Vagina (tissue), 2 donors: ENCODE results near the gene CD34. TPM values are rescaled to one million over a fixed set of nuclear protein-coding genes. Genes with fewer than 3 reads are reported as not detected.

Experiments
- DNase-seq, 2 donors: peaks; one replicate each; pipeline ENCODE4 v3.0.0-alpha.2; 2017; ENCODE audit errors: extremely low spot score in 2 of 2
- H3K27ac ChIP-seq: fragments of 200-600 bp; sonication (generic); one replicate; pipeline ENCODE4 v1.5.1; 2019
- H3K27me3 ChIP-seq: fragments of 200-600 bp; sonication (generic); one replicate; pipeline ENCODE4 v1.5.1; 2019
- H3K36me3 ChIP-seq, 2 donors: fragments of 200-600 bp; sonication (generic); one replicate each; pipeline ENCODE4 v1.5.1; 2017 to 2019
- H3K4me1 ChIP-seq: fragments of 200-600 bp; sonication (generic); one replicate; pipeline ENCODE4 v1.5.1; 2019
- H3K4me3 ChIP-seq, 2 donors: fragments of 200-600 bp; sonication (generic); 1 replicate in 1 of 2; 2 replicates in 1 of 2; pipeline ENCODE4 v1.5.1; 2016 to 2019
- H3K9me3 ChIP-seq: fragments of 200-600 bp; sonication (generic); one replicate; pipeline ENCODE4 v1.5.1; 2019
- CTCF ChIP-seq, 3 experiments: fragments of 450-650 bp in 2 of 3; fragments of 200-600 bp in 1 of 3; sonication (generic) in 1 of 3; IDR thresholded peaks; one replicate each; pipeline ENCODE4 v1.5.1; 2017 to 2019; ENCODE audit warnings: antibody characterized with exemption in 3 of 3, mild to moderate bottlenecking in 2 of 3, moderate library complexity in 2 of 3
- POLR2A ChIP-seq, 2 donors: fragments of 450-650 bp; IDR thresholded peaks; one replicate each; pipeline ENCODE4 v1.6.1; 2017; ENCODE audit warnings: antibody characterized with exemption in 2 of 2, mild to moderate bottlenecking in 2 of 2, moderate library complexity in 2 of 2
- POLR2AphosphoS5 ChIP-seq, 2 donors: sonication (generic); formaldehyde crosslinking; IDR thresholded peaks; one replicate each; pipeline ENCODE4 v1.9.0; 2017; ENCODE audit warnings: antibody characterized with exemption in 2 of 2, mild to moderate bottlenecking in 2 of 2, low read depth in 1 of 2; ENCODE audit not compliant: insufficient read depth in 1 of 2
- intact Hi-C: fragments of 100-400 bp; cut with DNase I; formaldehyde crosslinking; loops from one replicate; pipeline ENCODE4 v1.15.1; 2023
- total RNA-seq: library from RNA; depleted of rRNA; stranded (reverse); fragments of >200 nt; gene quantifications from one replicate; pipeline ENCODE4 v1.2.3, GENCODE V29; 2016

CD34 gene
- total RNA-seq, 1 donor from 2014 or later = 57.5 TPM

GRCh38 chr1:207870306-207871031, 40.5 kb downstream of the CD34 start:
- no peaks in the 10 kb centered on the region for H3K36me3 ChIP-seq
- no peaks in the 10 kb centered on the region for H3K9me3 ChIP-seq
- no peak overlapping the region for H3K4me3 ChIP-seq
- H3K27ac ChIP-seq = peak overlapping the region; percentile 98
- no peak for DNase-seq
- intact Hi-C loops = no loop called here
- TF ChIP-seq CTCF (IDR thresholded peaks at IDR 0.05) = no peak
- TF ChIP-seq POLR2A (IDR thresholded peaks at IDR 0.05) = no peak
- TF ChIP-seq POLR2AphosphoS5 (IDR thresholded peaks at IDR 0.05; ENCODE audit: insufficient read depth in 1 of 2, low read depth in 1 of 2) = no peak
- no peaks in the 10 kb centered on the region for H3K27me3 ChIP-seq
- H3K4me1 ChIP-seq = peaks cover 60% of the 10 kb centered on the region

DNA sequence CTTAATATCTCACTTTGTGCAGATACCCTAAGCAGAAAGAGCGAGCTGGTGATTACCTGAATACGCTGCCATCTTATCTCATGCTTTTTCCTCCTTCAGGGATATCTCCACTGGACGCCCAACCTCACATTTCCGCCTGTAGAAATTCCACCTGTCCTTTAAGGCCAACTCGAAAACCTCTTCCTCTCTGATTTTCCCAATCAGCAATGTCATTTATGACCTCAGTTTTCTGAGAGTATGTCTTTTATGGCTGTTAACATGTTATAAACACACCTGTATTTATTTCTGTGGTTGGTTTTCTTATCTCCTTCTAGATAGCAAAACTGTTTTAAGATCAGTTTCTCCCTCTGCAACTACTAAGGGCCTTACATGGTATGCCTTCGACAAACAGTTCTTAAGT, 41.1 kb downstream of the CD34 start:
- DNase-seq = no peak
- Histone ChIP-seq H3K27me3 (no peaks in the 10 kb centered on the region), H3K9me3 (no peaks in the 10 kb centered on the region), H3K27ac (peak overlapping the region; percentile 98), H3K4me1 (peaks cover 66% of the 10 kb centered on the region), H3K4me3 (no peak overlapping the region), H3K36me3 (no peaks in the 10 kb centered on the region)
- intact Hi-C loops = loop anchor here (2.0 kb wide), 1 partner anchor 41 kb away; no protein-coding TSS in a partner anchor
- no peak for TF ChIP-seq POLR2A (IDR thresholded peaks at IDR 0.05)
- TF ChIP-seq POLR2AphosphoS5 (IDR thresholded peaks at IDR 0.05; ENCODE audit: insufficient read depth in 1 of 2, low read depth in 1 of 2) = no peak
- TF ChIP-seq CTCF (IDR thresholded peaks at IDR 0.05) = no peak

GRCh38 chr1:207868774-207869721, 41.9 kb downstream of the CD34 start:
- peaks cover 74% of the 10 kb centered on the region for H3K4me1 ChIP-seq
- intact Hi-C loops = loop anchor here (2.0 kb wide), 1 partner anchor 40 kb away; no protein-coding TSS in a partner anchor

GRCh38 chr1:207868251-207868773, 42.6 kb downstream of the CD34 start:
- Histone ChIP-seq H3K9me3 (no peaks in the 10 kb centered on the region), H3K36me3 (no peaks in the 10 kb centered on the region), H3K27me3 (no peaks in the 10 kb centered on the region), H3K4me3 (peak overlapping the region; percentile 88 to 97), H3K4me1 (peaks cover 74% of the 10 kb centered on the region), H3K27ac (peak overlapping the region; percentile 98)
- no peak for DNase-seq
- no peak for TF ChIP-seq POLR2A (IDR thresholded peaks at IDR 0.05)
- TF ChIP-seq POLR2AphosphoS5 (IDR thresholded peaks at IDR 0.05; ENCODE audit: insufficient read depth in 1 of 2, low read depth in 1 of 2) = peak; percentile 50 to 54
- intact Hi-C loops = loop anchor here (2.0 kb wide), 1 partner anchor 40 kb away; no protein-coding TSS in a partner anchor

More at GRCh38 chr1:207868774-207869721, 41.9 kb downstream of the CD34 start:
- H3K9me3 ChIP-seq = no peaks in the 10 kb centered on the region
- H3K36me3 ChIP-seq = no peaks in the 10 kb centered on the region
- TF ChIP-seq POLR2A (IDR thresholded peaks at IDR 0.05) = peak in 1 of 2 donors; percentile 75
- TF ChIP-seq POLR2AphosphoS5 (IDR thresholded peaks at IDR 0.05; ENCODE audit: insufficient read depth in 1 of 2, low read depth in 1 of 2) = no peak
- TF ChIP-seq CTCF (IDR thresholded peaks at IDR 0.05) = peak; percentile 50 to 65 (median 64)
- DNase-seq = no peak
- peak overlapping the region; percentile 88 to 97 for H3K4me3 ChIP-seq
- H3K27ac ChIP-seq = peak overlapping the region; percentile 98
- no peaks in the 10 kb centered on the region for H3K27me3 ChIP-seq
